BLaER1 (cell line): ENCODE results near the gene GLYR1.

Source experiments
- H3K27ac ChIP-seq: shearing (Covaris generic); formaldehyde crosslinking; 2 replicates; pipeline ENCODE4 v1.8.1; 2022
- H3K27me3 ChIP-seq: shearing (Covaris generic); formaldehyde crosslinking; 2 replicates; pipeline ENCODE4 v1.8.1; 2022
- H3K36me3 ChIP-seq: shearing (Covaris generic); formaldehyde crosslinking; 2 replicates; pipeline ENCODE4 v1.8.1; 2022
- H3K4me1 ChIP-seq: shearing (Covaris generic); formaldehyde crosslinking; 2 replicates; pipeline ENCODE4 v1.8.1; 2022
- H3K4me2 ChIP-seq: shearing (Covaris generic); formaldehyde crosslinking; 2 replicates; pipeline ENCODE4 v1.8.1; 2022
- H3K4me3 ChIP-seq: shearing (Covaris generic); formaldehyde crosslinking; 2 replicates; pipeline ENCODE4 v1.8.1; 2022
- H3K9ac ChIP-seq: shearing (Covaris generic); formaldehyde crosslinking; 2 replicates; pipeline ENCODE4 v1.8.1; 2022
- H3K9me3 ChIP-seq: shearing (Covaris generic); formaldehyde crosslinking; 2 replicates; pipeline ENCODE4 v1.8.1; 2022
- H4K20me1 ChIP-seq: shearing (Covaris generic); formaldehyde crosslinking; 2 replicates; pipeline ENCODE4 v1.8.1; 2022
- Cebpa-rat ChIP-seq: shearing (Covaris generic); IDR thresholded peaks from 2 replicates; pipeline ENCODE4 v1.8.1; 2022

GLYR1 gene

DNA sequence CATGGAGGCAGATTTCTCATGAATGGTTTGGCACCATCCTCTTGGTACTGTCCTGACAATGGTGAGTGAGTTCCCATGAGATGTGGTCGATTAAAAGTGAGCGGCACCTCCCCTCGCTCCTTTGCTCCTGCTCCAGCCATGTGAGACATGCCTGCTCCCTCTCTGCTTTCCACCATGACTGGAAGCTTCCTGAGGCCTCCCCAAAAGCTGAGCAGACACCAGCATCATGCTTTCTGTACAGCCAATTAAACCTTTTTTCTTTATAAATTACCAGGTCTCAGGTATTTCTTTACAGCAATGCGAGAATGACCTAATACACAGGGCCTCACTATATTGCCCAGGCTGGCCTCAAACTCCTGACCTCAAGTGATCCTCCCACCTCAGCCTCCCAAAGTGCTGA, 92.2 kb downstream of the GLYR1 start:
- Histone ChIP-seq H3K27me3 (no peaks in the 10 kb centered on the region), H3K9ac (no peak overlapping the region), H4K20me1 (peaks cover 37% of the 10 kb centered on the region), H3K9me3 (peaks cover 13% of the 10 kb centered on the region; the same call in 1 of the 2 replicates), H3K4me3 (no peak overlapping the region), H3K36me3 (peaks cover 99% of the 10 kb centered on the region), H3K27ac (no peak overlapping the region), H3K4me1 (peaks cover 12% of the 10 kb centered on the region), H3K4me2 (no peak overlapping the region)
- no peak for TF ChIP-seq Cebpa-rat

DNA sequence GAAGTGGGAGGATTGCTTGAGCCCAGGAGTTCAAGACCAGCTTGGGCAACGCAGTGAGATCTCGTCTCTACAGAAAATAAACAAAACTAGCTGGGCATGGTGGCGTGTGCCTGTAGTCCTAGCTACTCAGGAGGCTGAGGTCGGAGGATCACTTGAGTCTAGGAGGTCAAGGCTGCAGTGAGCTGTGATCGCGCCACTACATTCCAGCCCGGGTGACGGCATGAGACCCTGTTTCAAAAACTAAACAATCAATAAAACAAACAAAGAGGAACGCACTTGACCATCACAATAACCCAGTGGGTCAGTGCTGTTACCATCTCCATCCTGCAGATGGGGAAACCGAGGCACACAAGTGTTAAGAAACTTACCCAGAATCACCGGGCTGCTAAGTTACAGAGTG, 93.9 kb downstream of the GLYR1 start:
- H3K9ac ChIP-seq = no peak overlapping the region
- H3K9me3 ChIP-seq = peaks cover 13% of the 10 kb centered on the region; the same call in 1 of the 2 replicates
- H3K4me2 ChIP-seq = no peak overlapping the region
- H3K27me3 ChIP-seq = no peaks in the 10 kb centered on the region
- peaks cover 28% of the 10 kb centered on the region for H3K4me1 ChIP-seq
- H3K4me3 ChIP-seq = no peak overlapping the region
- peaks cover 85% of the 10 kb centered on the region for H3K36me3 ChIP-seq
- TF ChIP-seq Cebpa-rat = no peak
- peaks cover 39% of the 10 kb centered on the region for H4K20me1 ChIP-seq
- H3K27ac ChIP-seq = no peak overlapping the region
